ENCODE measurements around the gene CALN1. TPM values are rescaled to one million over a fixed set of nuclear protein-coding genes. Genes with fewer than 3 reads are reported as not detected.

CALN1 gene
- total RNA-seq, 1 donor, result not detected

DNA sequence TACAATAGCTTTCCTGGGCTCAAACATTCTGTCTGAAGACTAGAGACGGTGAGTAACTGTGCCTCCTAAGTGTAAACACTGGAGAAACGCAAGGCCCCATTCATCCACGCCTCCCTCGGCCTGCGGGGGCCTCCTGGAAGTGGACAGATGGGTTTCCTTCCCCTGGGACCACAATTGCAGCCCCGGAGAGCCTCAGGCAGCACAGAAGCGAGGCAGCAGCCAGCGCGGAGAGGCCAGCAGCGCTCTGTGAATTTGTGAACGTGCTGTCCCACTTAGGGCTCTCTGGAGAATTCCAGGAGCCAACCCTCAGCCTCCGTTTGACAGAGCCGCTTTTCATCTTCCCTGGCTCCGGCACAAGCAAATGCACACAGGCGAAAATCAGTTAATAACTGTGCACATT lies 23.2 kb upstream of the CALN1 start:
- TF ChIP-seq, protein P1, sequence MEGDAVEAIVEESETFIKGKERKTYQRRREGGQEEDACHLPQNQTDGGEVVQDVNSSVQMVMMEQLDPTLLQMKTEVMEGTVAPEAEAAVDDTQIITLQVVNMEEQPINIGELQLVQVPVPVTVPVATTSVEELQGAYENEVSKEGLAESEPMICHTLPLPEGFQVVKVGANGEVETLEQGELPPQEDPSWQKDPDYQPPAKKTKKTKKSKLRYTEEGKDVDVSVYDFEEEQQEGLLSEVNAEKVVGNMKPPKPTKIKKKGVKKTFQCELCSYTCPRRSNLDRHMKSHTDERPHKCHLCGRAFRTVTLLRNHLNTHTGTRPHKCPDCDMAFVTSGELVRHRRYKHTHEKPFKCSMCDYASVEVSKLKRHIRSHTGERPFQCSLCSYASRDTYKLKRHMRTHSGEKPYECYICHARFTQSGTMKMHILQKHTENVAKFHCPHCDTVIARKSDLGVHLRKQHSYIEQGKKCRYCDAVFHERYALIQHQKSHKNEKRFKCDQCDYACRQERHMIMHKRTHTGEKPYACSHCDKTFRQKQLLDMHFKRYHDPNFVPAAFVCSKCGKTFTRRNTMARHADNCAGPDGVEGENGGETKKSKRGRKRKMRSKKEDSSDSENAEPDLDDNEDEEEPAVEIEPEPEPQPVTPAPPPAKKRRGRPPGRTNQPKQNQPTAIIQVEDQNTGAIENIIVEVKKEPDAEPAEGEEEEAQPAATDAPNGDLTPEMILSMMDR (IDR thresholded peaks at IDR 0.05; ENCODE audit: insufficient read depth, low read length), result no peak
- H3K4me3 ChIP-seq (ENCODE audit: low read depth, low read length), result no peak overlapping the region
- DNase-seq (ENCODE audit: low read depth), result no peak

DNA sequence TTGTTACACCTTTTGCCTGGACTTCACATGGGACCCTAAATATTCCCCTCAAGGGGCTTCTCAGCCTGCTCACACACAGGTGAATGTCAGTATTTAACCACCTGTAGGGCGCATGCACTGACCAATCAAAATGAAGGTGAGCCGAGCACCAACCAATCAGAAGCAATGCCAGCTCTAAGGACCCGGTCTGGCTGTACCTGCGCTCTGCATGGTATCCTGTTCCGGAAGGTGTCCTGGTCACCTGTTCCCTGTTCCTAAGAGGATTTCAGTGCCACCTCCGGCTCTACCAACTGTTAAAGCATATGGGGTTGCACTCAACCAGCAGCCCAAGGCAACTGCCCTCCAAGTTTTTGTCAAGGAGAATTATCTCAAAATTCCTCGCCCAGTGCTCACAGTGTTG lies 18.4 kb upstream of the CALN1 start:
- TF ChIP-seq, protein P1 (IDR thresholded peaks at IDR 0.05; ENCODE audit: insufficient read depth, low read length), result no peak
- no peak overlapping the region for H3K4me3 ChIP-seq (ENCODE audit: low read depth, low read length)
- no peak for DNase-seq (ENCODE audit: low read depth)

DNA sequence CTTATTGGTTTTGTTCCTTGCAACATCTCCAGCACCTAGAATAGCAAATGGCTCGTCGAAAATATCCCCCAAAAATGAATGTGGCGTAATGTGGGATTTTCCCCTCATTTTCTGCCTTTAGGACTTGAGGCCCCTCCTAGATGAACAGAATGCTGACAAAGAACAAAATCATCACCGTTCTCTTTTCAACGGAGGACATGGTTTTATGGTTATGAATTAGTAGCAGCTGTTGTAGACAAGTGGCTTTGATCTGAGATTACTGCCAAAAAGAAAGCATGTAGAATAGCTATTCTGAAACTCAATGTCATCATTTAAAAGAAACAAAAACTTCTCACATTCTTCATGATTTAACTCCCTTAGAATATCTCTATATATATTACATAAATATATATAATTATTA lies 17.2 kb upstream of the CALN1 start:
- TF ChIP-seq, protein P1 (IDR thresholded peaks at IDR 0.05; ENCODE audit: insufficient read depth, low read length), result no peak
- DNase-seq (ENCODE audit: low read depth), result no peak
- no peak overlapping the region for H3K4me3 ChIP-seq (ENCODE audit: low read depth, low read length)

DNA sequence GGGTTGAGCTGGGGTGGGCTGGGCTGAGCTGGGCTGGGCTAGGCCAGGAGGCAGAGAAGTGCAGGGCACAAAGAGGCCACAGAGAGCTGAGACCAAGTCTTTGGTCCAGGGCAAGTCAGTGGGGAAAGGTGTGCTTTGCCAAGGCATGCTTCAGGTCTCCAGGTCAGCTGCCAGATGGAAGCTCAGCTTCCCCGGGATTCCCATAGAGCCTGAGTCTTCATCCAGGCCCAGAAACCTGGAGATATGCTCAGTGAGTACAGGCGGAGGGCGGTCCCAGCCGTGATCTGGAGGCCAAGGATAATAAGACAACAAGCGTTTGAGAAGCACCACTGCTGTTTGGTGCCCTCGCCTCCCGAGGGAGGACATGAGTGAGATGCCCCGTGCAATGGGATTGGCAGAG lies 4.7 kb upstream of the CALN1 start:
- no peak for DNase-seq (ENCODE audit: low read depth)
- TF ChIP-seq, protein P1 (IDR thresholded peaks at IDR 0.05; ENCODE audit: insufficient read depth, low read length), result no peak
- no peak overlapping the region for H3K4me3 ChIP-seq (ENCODE audit: low read depth, low read length)

DNA sequence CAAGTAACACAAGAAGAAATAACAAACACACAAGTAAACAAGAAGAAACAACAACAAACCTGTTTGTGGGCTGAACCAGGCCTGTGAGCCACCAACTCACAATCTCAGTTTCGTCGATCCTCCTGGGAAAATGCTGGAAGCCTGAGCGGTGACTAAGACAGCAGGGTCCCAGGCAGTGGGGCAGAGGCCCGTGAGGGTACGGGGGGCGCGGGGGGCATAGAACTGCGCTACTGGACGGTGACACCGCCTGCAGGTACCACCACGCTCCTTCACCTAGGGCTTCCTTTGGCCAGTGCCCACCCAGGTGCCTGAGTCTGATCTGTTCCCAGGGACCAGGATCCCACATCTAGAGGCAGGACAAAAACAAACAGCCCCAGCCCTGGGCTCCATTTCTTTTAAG lies 3.4 kb upstream of the CALN1 start:
- no peak for DNase-seq (ENCODE audit: low read depth)
- H3K4me3 ChIP-seq (ENCODE audit: low read depth, low read length), result no peak overlapping the region
- TF ChIP-seq, protein P1 (IDR thresholded peaks at IDR 0.05; ENCODE audit: insufficient read depth, low read length), result no peak

DNA sequence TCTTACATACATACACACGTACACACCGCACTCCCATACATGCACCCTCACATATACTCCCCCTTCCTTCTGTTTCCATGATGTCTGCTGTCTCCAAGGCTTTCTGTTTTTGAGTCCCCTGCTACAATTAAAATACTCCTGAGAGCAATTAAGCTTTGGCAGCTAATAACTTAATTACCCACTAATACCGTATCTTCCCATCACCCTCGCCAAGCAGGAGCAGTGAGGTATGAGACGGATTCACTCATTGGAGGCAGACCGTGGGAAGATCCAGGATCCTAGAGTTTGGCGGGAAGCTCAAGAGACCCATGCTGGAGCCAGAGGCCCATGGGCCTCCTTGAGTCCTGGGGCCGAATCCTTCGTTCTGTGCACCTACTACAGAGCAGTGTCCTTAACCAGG lies 1.7 kb upstream of the CALN1 start:
- no peak overlapping the region for H3K4me3 ChIP-seq (ENCODE audit: low read depth, low read length)
- DNase-seq (ENCODE audit: low read depth), result no peak
- TF ChIP-seq, protein P1 (IDR thresholded peaks at IDR 0.05; ENCODE audit: insufficient read depth, low read length), result no peak

DNA sequence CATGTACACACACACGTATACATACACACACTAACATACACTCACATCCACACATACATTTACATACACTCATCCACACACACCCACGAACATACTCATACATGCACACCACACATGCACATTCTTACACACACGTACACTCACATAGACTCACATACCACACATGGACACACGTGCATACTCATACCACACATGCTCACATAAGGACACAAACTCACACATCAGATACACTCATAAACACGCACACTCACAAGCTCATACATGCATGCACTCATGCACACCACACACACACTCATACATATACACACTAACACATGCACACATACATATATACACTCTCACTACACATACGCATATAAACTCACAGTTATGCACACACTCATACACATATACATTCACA lies 1.2 kb upstream of the CALN1 start:
- H3K4me3 ChIP-seq (ENCODE audit: low read depth, low read length), result no peak overlapping the region
- TF ChIP-seq, protein P1 (IDR thresholded peaks at IDR 0.05; ENCODE audit: insufficient read depth, low read length), result no peak
- no peak for DNase-seq (ENCODE audit: low read depth)

Measured in fibroblast of the aortic adventitia (primary cell).